Measurements from ENCODE around the gene RBAK.
A peak's percentile ranks its signal among the peaks of the same experiment; 100 is the strongest.
"Not testable (repeated sequence)": the region's sequence is repeated elsewhere in the genome, so short reads cannot be mapped to it uniquely, and the experiment has no call there.

The RBAK gene

GRCh38 chr7:5045558-5046396, at the start of gene RBAK:
Gene RBAK, plus strand, starts transcription at chr7:5045860. Its CDS starts 2,217 bp downstream, at chr7:5048077.
- DNase-seq (ENCODE audit: low read depth, low spot score) = peak; percentile 96

GRCh38 chr7:4996696-4997222, 48.9 kb upstream of the RBAK start:
- no peak for DNase-seq (ENCODE audit: low read depth, low spot score)

DNA sequence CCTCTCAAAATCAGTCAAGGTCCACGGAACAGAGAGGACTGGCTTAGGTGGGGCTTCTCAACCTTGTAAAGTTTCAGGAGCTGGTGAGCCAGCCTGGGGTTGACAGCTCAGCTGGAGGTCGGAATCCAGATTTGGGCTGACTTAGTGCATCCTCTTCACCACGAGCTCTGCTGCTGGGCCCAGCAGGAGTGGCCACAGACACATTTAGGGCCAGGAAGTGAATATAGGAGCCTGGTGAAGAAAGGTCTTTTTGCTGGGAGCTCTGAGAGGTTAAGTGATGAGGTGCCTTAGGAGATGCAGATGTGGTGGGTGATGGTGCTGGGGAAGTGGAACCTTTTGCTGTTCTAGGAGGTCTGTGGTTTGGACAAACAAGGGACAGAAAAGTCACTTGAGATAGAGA, 47.4 kb upstream of the RBAK start:
- DNase-seq (ENCODE audit: low read depth, low spot score) = no peak

DNA sequence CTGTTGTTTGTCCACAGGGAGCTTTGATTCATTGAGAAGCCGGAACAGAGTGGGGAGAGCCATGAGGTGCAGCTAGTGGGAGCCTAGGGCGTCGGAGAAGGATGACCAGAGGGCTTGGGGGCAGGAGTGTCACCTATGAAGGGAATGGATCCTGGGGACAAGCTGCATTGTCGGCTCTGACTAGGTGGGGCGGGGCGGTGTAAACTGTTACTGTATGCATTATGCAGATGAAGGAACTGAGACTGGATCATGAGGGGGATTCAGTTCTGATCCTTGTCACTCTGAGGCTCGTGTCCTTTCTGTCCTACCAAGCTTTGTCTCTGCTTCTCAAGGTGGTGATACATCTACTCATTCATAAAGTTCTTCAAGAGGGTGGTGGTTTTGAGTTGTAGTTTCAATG, 46.8 kb upstream of the RBAK start:
- no peak for DNase-seq (ENCODE audit: low read depth, low spot score)

- no peak for DNase-seq (ENCODE audit: low read depth, low spot score)
These were observed 46.2 kb upstream of the RBAK start for GRCh38 chr7:4999369-4999950.

- DNase-seq (ENCODE audit: low read depth, low spot score) = no peak
These were observed 44.7 kb upstream of the RBAK start for GRCh38 chr7:5001003-5001402.

DNA sequence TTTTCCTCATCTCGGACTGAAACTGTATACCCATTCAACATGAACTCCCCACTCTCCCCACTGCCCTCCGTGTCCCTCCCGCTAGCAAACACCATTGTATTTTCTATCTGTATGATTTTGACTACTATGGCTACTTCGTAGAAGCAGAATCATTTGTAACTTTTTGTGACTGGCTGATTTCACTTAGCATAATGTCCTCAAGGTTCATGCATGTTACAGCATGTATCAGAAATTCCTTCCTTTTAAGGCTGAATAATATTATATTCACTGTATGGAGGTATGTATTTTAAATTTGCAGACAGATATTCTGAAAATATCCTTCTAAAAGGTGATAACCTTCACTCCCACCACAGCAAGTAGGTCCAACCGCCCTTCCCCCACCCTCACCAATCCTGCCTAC, 43.7 kb upstream of the RBAK start:
- no peak for DNase-seq (ENCODE audit: low read depth, low spot score)

DNA sequence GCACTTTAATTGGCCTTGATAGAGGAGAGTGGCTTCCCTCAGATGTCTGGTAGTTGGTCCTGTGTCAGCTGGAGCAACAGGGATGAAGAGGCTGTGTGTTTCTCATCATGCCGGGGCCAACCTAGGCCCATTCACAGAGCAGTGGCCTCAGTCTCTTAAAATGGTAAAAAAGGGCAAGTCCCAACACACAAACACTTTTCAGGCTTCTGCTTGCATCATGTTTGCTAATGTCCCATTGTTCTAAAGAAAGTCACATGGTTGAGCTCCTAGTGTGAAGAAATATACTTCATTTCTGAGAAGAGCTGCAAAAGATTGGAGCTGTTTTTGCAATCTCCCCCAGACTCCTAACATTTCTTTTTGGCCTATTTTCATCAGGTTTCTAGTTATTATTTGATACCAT, 40.6 kb upstream of the RBAK start:
- no peak for DNase-seq (ENCODE audit: low read depth, low spot score)

DNA sequence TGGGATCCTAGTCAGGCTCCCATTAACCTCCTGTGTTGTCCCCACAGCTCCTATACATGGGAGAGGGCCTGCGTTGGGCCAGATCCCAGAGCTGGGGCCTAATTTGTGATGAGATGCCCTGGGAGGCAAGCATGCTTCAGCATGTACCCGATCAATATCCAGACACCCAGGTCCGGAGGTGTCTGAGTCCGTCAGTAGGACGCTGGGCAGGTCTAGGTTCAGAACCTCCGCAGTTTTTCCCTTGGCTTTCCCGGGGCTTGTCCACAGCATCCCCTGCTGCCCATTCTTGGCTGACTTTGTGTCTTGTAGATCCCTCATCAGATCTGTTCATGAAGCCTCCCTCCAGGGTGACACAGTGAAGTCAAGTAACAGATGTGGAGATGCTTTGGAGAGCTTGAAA, 32.7 kb upstream of the RBAK start:
- no peak for DNase-seq (ENCODE audit: low read depth, low spot score)

DNA sequence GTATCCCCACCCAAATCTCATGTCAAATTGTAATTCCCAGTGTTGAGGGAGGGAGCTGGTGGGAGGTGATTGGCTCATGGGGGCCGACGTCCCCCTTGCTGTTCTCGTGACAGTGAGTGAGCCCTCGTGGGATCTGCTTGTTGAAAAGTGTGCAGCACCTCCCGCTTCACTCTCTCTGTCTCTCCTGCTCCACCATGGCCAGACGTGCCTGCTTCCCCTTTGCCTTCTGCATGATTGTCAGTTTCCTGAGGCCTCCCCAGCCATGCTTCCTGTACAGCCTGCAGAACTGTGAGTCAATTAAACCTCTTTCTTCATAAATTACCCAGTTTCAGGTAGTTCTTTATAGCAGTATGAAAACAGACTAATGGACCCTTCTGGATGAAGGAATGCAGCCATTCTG, 29.7 kb upstream of the RBAK start:
- not testable (repeated sequence) for DNase-seq (ENCODE audit: low read depth, low spot score)

- not testable (repeated sequence) for DNase-seq (ENCODE audit: low read depth, low spot score)
These were observed 28.0 kb upstream of the RBAK start for GRCh38 chr7:5017626-5018025.

- no peak for DNase-seq (ENCODE audit: low read depth, low spot score)
These were observed 25.6 kb upstream of the RBAK start for GRCh38 chr7:5020098-5020497.

GRCh38 chr7:5020976-5021550, 24.6 kb upstream of the RBAK start:
- DNase-seq (ENCODE audit: low read depth, low spot score) = not testable (repeated sequence)

DNA sequence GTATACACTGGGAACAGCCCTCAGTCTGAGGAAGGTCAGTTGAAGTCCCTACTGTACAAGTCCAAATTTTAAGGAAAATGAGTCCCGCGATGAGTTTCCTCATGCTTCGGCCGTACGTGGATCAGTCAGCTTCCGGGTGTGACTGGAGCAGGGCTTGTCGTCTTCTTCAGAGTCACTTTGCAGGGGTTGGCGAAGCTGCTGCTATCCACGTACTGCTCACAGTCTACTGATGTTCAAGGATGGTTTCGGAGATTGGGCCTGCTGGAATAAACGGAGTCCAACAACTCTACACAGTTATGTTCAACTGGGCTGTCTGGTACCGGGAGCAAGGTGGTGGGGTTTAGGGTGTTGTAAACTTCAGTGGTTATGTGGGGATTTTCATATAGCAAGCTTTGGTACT, 22.0 kb upstream of the RBAK start:
- not testable (repeated sequence) for DNase-seq (ENCODE audit: low read depth, low spot score)

GRCh38 chr7:5027796-5028410, 17.8 kb upstream of the RBAK start:
- not testable (repeated sequence) for DNase-seq (ENCODE audit: low read depth, low spot score)

- not testable (repeated sequence) for DNase-seq (ENCODE audit: low read depth, low spot score)
These were observed 12.5 kb upstream of the RBAK start for GRCh38 chr7:5033186-5033585.

- no peak for DNase-seq (ENCODE audit: low read depth, low spot score)
These were observed 10.4 kb upstream of the RBAK start for GRCh38 chr7:5035276-5035675.

DNA sequence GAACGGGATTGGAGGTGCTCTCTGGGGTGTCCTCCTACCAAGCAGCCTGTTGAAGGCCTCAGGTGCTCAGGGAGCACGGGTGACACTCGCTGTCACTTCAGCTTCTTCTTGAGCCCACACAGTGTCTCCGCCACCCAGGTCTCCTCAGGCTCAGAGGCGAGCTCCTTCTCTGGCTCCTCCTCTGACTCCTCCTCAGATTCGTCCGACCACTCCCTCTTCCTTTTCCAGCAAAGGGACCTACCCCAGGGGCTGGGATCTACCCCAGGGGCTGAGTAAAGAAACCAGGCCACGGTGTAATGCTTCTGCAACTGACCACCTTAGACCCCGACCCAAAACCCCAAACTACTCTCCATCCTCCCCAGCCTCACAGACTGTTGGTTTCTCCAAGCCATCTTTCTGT, 9.2 kb upstream of the RBAK start:
- DNase-seq (ENCODE audit: low read depth, low spot score) = no peak

DNA sequence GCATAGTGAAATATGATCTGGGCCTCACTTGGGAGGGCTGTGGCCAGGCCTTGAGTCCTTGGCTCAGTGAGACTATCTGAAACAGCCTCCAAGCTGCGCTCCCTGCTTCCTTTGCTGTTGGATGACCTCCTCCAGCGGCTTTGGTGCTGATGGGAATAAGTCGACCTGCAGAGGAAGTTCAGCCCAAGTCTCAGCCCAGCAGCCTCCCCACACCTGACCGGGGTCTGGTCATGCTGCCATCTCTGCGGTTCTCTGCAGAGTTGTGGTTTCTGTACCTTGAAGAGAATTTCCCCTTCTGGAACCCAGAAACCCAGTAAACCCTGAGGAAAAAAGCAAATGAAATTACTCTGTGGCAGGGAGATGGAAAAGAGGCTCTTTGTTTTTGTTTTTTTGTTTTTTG, 4.6 kb upstream of the RBAK start:
- no peak for DNase-seq (ENCODE audit: low read depth, low spot score)

DNA sequence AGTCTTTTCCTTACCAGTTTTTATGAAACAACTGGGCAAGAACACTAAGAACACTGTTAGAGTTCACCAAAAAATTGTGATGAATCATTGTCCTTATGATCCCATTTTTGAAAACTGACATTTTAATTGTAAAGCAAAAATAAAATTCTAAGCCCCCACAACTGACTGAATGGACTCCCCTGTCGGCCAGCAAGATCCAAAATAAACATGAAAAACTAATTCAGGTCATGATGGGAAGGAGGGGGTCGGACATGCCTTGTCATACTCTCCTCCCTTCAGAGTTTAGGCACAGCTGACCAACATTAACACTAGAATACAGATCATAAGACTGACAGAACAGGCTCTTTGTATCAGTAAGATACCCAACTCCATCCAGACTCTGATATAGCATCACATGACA, 2.0 kb upstream of the RBAK start:
- DNase-seq (ENCODE audit: low read depth, low spot score) = no peak

DNA sequence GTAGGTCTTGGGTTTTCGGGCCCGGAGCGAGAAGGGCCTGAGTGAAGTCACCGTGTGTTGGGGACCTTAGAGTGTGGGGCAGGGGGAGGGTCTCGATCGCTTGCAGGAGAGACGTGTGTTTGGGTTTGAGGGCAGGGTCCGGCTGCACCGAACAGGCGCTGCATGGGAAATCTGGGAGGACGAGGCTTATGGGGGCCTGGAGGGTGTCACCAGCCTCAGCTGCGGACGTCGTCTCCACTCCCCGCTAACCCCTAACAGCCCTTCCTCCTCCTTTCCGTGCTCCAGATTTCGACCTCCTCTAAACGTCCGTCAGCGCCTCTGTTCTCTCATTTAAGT, 705 bp downstream of the RBAK start:
- not testable (repeated sequence) for DNase-seq (ENCODE audit: low read depth, low spot score)

DNA sequence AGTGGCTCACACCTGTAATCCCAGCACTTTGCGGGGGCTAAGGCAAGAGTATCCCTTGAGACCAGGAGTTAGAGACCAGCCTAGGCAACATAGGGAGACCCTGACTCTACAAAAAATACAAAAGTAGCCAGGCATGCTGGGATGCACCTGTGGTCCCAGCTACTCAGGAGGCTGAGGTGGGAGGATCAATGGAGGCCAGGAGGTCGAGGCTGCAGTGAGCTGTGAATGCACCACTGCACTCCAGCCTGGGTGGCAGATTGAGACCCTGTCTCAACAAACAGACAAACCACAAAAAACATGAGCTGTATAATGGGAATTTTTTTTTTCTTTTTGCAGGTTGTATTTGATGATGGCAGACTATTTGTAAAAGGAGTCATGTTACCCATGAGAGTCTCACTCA, 1.5 kb downstream of the RBAK start:
- DNase-seq (ENCODE audit: low read depth, low spot score) = not testable (repeated sequence)
